ENCODE measurements around the gene KLF11. TPM values are rescaled to one million over a fixed set of nuclear protein-coding genes. Genes with fewer than 3 reads are reported as not detected.

Gene KLF11
- polyA plus RNA-seq, 1 of the 3 experiments (the other 2 are of a cell fraction) = 9.5 TPM

DNA sequence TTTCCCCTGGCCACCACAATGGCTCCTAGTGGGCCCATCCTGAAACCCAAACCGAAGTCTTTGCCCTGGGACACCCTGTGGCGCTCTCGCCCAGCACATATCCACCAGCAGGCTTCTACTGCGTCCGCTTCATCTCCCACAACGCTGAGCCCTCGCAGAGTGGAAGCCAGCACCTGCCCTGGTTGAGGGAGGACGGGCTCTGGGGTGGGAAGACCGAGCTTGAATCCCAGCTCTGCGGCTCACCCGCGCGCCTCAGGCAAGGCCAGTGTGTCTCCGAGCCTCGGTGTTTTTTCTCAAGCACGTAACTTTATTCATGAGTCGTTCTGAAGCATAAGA is 15.6 kb downstream of the KLF11 start:
- no peaks in the 10 kb centered on the region for H3F3A ChIP-seq (replicated peaks; ENCODE audit: insufficient read depth)
- H3K9me3 ChIP-seq = no peaks in the 10 kb centered on the region
- no peaks in the 10 kb centered on the region for H4K20me1 ChIP-seq (ENCODE audit: insufficient read depth)
- H3K4me2 ChIP-seq = no peak overlapping the region
- TF ChIP-seq ELF1 (IDR thresholded peaks at IDR 0.05) (no peak), EP300 (IDR thresholded peaks at IDR 0.05; ENCODE audit: borderline replicate concordance in 1 of 2, low read depth in 1 of 2, low read length in 1 of 2) (no peak), TEAD4 (IDR thresholded peaks at IDR 0.05; ENCODE audit: borderline replicate concordance, insufficient read depth) (no peak), NRF1 (IDR thresholded peaks at IDR 0.05; ENCODE audit: low read depth, low read length) (no peak), FOSL2 (IDR thresholded peaks at IDR 0.05; ENCODE audit: borderline replicate concordance, low read depth) (no peak), RFX5 (IDR thresholded peaks at IDR 0.05; ENCODE audit: low read length) (no peak), CHD2 (IDR thresholded peaks at IDR 0.05; ENCODE audit: low read length, partially characterized antibody) (no peak), FOXJ3 (CRISPR knock-in tag; IDR thresholded peaks at IDR 0.05) (no peak), SMC3 (IDR thresholded peaks at IDR 0.05; ENCODE audit: low read depth, low read length) (no peak), JUND (IDR thresholded peaks at IDR 0.05) (no peak), MXI1 (IDR thresholded peaks at IDR 0.05; ENCODE audit: low read depth, low read length) (no peak)
- TF ChIP-seq, protein P1, sequence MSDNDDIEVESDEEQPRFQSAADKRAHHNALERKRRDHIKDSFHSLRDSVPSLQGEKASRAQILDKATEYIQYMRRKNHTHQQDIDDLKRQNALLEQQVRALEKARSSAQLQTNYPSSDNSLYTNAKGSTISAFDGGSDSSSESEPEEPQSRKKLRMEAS (IDR thresholded peaks at IDR 0.05; ENCODE audit: low read depth) = no peak
- TF ChIP-seq, protein P2, sequence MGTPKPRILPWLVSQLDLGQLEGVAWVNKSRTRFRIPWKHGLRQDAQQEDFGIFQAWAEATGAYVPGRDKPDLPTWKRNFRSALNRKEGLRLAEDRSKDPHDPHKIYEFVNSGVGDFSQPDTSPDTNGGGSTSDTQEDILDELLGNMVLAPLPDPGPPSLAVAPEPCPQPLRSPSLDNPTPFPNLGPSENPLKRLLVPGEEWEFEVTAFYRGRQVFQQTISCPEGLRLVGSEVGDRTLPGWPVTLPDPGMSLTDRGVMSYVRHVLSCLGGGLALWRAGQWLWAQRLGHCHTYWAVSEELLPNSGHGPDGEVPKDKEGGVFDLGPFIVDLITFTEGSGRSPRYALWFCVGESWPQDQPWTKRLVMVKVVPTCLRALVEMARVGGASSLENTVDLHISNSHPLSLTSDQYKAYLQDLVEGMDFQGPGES (IDR thresholded peaks at IDR 0.05; ENCODE audit: low read depth, low read length) = no peak
- TF ChIP-seq, protein P3, sequence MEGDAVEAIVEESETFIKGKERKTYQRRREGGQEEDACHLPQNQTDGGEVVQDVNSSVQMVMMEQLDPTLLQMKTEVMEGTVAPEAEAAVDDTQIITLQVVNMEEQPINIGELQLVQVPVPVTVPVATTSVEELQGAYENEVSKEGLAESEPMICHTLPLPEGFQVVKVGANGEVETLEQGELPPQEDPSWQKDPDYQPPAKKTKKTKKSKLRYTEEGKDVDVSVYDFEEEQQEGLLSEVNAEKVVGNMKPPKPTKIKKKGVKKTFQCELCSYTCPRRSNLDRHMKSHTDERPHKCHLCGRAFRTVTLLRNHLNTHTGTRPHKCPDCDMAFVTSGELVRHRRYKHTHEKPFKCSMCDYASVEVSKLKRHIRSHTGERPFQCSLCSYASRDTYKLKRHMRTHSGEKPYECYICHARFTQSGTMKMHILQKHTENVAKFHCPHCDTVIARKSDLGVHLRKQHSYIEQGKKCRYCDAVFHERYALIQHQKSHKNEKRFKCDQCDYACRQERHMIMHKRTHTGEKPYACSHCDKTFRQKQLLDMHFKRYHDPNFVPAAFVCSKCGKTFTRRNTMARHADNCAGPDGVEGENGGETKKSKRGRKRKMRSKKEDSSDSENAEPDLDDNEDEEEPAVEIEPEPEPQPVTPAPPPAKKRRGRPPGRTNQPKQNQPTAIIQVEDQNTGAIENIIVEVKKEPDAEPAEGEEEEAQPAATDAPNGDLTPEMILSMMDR (IDR thresholded peaks at IDR 0.05) = no peak
- TF ChIP-seq, protein P4, sequence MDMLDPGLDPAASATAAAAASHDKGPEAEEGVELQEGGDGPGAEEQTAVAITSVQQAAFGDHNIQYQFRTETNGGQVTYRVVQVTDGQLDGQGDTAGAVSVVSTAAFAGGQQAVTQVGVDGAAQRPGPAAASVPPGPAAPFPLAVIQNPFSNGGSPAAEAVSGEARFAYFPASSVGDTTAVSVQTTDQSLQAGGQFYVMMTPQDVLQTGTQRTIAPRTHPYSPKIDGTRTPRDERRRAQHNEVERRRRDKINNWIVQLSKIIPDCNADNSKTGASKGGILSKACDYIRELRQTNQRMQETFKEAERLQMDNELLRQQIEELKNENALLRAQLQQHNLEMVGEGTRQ (IDR thresholded peaks at IDR 0.05; ENCODE audit: borderline replicate concordance, low read depth, low read length) = no peak
- TF ChIP-seq, protein P5, sequence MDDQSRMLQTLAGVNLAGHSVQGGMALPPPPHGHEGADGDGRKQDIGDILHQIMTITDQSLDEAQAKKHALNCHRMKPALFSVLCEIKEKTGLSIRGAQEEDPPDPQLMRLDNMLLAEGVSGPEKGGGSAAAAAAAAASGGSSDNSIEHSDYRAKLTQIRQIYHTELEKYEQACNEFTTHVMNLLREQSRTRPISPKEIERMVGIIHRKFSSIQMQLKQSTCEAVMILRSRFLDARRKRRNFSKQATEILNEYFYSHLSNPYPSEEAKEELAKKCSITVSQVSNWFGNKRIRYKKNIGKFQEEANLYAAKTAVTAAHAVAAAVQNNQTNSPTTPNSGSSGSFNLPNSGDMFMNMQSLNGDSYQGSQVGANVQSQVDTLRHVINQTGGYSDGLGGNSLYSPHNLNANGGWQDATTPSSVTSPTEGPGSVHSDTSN (IDR thresholded peaks at IDR 0.05) = no peak
- TF ChIP-seq, protein P6, sequence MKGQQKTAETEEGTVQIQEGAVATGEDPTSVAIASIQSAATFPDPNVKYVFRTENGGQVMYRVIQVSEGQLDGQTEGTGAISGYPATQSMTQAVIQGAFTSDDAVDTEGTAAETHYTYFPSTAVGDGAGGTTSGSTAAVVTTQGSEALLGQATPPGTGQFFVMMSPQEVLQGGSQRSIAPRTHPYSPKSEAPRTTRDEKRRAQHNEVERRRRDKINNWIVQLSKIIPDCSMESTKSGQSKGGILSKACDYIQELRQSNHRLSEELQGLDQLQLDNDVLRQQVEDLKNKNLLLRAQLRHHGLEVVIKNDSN (IDR thresholded peaks at IDR 0.05; ENCODE audit: borderline replicate concordance, low read depth) = no peak
- no peak overlapping the region for H2AFZ ChIP-seq (ENCODE audit: low read depth)
- ChIA-PET POLR2A (no interaction called here), CTCF (interaction anchor here (1.3 to 6.3 kb wide), 7 partner anchors 10 to 259 kb away, joined by 3 to 125 read pairs (median 25); no protein-coding TSS in a partner anchor)
- H3K9ac ChIP-seq = no peak overlapping the region
- H3K79me2 ChIP-seq (ENCODE audit: insufficient read depth) = no peaks in the 10 kb centered on the region
- DNase-seq = no peak
- no peaks in the 10 kb centered on the region for H3K9me2 ChIP-seq
- no peaks in the 10 kb centered on the region for H3K27me3 ChIP-seq (ENCODE audit: insufficient read depth)
- H3K36me3 ChIP-seq (replicated peaks in 1 of 2; ENCODE audit: control insufficient read depth in 1 of 2, insufficient read depth in 2 of 2, low read length in 1 of 2) = peaks cover under 1 to 5% of the 10 kb centered on the region in 2 experiments
- WGBS (ENCODE audit: low lambda C conversion rate) = 95% methylated on average over 17 of the region's 17 CpGs
- H3K4me1 ChIP-seq (ENCODE audit: control insufficient read depth in 1 of 2, insufficient read depth in 2 of 2, low read depth in 1 of 2, low read length in 1 of 2) = peaks cover 0 to 23% of the 10 kb centered on the region in 2 experiments; a peak in 1 of 4 replicates
- H3K4me3 ChIP-seq (ENCODE audit: low read depth in 2 of 2, low read length in 1 of 2) = no peak overlapping the region
- H3K27ac ChIP-seq (ENCODE audit: low read depth in 2 of 2, low read length in 1 of 2) = no peak overlapping the region
